Activated CD4-positive, alpha-beta T cell treated with anti-CD3 and anti-CD28 coated beads, Interleukin-2, amount 50 U/mL, for 4 hours (primary cell): ENCODE results near the gene CLCN7.

Source experiments
- DNase-seq, 2 experiments: peaks; one replicate each; pipeline ENCODE4 v3.0.0-alpha.2; 2020

Gene CLCN7

DNA sequence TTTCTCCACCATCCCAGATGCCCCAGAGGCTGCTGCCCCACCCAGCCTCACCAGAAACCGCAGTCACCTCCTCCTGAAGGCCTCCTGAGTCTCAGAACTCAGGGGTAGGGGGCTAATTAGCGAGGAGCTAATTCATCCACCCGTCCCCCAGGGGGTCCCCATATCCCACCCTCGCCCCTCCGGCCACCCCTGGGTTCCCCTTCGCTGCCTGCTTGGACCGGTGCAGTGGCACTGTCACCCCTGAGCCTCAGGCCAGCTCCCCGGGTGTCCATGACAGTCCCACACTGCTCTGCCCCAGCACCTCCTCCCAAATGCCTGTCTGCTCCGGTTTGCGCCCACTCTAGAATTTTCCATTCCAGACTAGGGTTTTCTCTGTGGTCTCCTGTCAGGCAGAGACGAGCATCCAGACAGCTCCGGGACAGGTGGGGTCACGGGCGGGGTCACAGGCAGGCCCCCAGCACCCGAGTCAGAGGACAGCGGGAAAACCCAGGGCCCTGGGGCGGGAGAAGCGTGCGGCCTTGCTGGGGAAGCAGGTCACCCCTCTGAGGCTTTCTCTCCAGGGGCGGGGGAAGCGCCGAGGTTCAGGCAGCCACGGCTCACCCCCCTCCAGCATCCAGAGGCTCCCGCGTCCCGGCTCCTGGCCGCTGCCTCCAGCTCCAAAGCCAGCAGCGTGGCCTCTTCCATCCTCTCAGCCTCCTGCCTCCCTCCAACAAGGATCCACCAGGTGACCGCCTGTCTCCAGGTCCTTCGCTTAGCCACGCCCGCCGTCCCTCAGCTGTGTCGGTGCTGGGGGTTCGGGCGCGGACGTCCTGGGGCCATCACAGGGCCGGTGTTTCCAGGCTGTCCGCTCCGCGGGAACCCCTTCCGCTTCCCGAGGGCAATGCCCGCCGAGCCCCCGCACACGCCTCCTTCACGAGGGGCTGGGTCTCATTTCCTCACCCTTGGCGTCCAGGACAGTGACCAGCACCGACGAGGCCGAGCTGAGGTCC lies 47.1 kb downstream of the CLCN7 start:
- DNase-seq = no peak

DNA sequence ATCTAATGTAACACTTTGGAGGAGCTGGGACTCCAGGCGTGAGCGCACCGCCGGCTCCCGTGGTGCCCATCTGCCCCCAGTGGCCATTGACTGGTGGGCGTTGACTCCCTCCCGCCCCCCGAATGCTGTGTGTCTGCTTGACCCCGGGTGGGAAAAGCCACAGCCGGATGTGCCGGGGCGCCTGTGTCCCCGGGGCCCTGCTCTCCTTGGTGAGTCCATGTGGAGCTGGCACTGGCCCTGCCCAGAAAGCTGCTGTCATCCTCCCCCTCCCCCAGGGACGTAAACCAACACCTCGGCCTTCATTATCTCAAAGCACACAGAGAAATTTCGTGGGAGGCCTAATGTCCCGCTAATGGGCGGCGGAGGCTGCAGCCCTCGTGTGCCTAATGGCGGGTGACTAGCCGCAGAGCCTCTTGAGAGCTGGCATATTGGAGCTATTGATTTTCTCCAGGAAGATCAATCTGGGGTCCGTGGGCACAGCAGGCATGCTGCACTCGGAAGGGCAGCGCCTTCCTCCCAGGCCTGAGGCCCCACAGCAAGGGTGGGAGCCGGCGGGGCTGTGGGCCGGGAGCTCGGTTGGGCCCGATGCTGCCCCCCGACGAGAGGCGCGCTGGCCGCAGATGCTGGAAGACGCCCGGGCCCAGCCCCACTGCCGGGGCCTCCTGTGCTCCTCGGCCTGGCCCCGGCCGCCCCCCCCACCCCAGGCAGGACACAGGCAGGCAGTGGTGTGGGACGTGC lies 47.9 kb downstream of the CLCN7 start:
- no peak for DNase-seq

DNA sequence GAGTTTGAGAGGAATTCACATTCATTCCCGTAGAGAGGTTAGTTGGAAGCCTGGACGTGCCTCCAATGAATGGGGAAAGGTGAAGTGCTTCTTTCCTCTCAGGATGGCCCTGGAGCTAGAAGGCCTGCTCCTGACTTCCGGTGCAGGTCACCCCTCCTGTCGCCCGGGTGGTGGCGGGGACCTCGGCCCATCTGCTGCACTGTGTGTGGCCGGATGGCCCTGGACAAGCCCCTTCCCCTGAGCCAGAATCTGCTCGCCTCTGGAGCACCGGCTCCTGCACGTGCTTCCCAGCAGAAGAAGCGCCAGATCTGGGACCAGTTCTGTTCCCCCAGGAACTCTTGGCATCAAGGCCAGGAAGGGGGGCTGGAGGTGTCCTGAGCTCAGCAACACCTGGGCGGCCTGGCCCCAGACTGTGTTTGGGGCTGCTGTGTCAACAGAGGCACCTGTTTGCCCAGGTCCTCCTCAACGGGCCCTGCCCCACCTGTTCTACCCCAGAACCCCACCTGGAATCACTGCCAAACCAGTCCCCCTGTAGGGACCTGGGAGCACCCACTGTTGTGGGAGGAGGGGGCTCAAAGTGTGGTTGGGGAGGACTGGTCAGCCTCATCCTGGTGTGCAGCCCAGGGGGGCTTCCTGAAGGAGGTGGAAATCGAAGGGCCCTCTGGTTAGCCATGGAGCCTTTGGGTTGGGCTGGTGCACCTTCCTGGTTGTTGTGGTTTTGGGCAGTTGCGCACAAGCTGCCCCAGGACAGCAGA lies 49.0 kb downstream of the CLCN7 start:
- DNase-seq = no peak

DNA sequence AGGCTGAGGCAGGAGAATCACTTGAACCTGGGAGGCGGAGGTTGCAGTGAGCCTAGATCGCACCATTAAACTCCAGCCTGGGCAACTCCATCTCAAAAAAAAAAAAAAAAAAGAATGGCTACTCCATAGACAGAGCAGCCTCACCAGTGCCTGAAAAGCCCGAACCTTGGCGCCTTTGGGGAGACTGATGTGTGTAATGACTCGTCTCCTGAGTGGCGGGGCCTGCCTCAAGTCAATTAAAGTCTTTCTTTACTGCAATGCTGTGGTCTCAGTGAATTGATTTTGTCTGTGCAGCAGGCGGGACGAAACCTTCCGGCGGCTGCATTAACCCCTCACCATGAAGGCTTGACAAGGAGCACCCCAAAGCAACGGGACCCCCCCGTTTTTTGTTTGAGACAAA lies 50.8 kb downstream of the CLCN7 start:
- no peak for DNase-seq

DNA sequence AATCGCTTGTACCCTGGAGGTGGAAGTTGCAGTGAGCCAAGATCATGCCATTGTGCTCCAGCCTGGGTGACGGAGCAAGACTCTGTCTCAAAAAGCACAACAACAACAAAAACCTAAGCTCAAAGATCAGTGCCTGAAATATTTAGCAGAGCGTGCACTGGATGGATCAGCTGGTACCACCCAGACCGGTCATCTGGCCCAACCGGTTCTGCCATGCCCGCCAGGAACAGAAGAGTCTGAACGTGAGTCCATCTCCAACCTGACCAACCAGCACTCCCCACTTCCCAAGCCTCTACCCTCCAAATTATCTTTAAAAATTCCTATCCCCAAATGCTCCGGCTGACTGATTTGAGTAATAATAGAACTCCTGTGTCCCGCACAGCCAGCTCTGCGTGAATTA lies 52.8 kb downstream of the CLCN7 start:
- no peak for DNase-seq

DNA sequence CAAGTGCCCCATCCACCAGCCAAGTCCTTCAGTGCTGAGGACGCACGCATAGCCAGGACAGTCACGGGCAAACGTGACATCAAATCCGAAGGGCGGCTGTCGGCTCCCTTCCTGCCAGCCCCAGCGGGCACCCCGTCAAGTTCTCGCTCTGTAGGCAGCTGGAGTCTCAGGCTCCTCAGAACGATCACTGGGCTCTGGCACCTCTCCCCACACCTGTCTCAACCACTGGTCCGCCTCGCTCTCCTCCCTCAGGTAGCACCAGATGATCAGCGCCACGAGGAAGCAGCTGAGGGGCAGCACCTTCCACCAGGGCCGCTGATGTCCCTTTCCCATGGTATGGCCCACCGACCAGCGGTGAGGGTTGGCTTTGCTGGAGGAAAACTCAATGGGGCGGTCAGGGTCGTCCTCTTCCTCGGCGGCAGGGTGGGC lies 54.7 kb downstream of the CLCN7 start:
- DNase-seq = no peak

DNA sequence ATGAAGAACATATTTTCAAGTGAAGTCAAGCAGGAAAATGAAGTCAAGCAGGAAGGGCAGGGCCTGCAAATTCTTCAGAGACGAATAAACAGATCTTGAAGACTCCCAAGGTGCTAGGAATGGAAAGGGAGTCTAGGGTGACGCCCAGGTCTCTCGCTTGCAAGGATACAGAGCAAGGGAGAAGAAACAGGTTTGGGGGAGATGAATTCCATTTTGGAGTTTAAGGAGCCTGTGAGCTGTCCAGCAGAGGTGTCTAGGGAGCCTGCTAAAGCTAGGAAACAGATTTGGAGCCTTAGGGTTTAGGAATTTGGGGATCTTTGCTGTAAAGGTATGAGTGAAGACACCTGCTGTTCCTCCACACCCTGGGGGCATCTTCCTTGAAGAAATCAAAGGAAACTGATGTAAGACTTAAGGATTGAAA lies 58.3 kb downstream of the CLCN7 start:
- DNase-seq = no peak

DNA sequence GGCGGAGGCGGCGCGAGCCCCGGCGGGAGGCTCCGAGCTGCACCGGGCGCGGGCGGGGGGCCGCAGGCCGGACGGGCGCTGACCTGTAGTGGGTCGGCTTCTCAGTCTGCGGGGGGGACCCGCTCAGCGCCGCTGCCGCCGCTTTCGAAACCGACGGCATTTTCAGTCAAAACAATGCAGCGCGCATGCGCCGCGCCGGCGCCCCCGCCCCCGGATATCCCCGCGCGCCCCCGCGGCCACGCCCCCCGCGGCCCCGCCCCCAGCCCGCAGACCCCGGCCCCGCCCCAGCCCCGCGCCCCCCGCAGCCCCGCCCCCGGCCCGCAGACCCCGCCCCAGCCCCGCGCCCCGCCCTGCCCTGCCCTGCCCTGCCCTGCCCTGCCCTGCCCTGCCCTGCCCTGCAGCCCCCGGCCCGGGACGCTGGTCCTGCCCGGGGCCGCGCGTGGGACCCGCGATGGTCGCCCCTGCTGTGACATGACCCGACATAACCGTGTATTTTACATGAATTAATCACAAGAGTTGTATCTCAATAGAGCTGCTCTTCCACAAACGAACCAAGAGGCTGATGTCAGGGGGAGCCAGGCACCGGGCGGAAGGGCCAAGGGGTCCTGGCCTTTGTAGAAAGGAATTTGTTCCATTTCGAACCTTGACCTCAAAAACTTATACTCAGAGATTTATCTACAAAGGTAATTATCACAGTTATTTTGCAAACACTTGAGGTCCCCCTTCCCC lies 60.1 kb downstream of the CLCN7 start, which contains the start of gene UNKL:
Gene UNKL (minus strand): TSS at position 173 of the 729 bp plus-strand sequence. CDS start 13 bp downstream, at position 160.
- peak; percentile 72 to 75 for DNase-seq

DNA sequence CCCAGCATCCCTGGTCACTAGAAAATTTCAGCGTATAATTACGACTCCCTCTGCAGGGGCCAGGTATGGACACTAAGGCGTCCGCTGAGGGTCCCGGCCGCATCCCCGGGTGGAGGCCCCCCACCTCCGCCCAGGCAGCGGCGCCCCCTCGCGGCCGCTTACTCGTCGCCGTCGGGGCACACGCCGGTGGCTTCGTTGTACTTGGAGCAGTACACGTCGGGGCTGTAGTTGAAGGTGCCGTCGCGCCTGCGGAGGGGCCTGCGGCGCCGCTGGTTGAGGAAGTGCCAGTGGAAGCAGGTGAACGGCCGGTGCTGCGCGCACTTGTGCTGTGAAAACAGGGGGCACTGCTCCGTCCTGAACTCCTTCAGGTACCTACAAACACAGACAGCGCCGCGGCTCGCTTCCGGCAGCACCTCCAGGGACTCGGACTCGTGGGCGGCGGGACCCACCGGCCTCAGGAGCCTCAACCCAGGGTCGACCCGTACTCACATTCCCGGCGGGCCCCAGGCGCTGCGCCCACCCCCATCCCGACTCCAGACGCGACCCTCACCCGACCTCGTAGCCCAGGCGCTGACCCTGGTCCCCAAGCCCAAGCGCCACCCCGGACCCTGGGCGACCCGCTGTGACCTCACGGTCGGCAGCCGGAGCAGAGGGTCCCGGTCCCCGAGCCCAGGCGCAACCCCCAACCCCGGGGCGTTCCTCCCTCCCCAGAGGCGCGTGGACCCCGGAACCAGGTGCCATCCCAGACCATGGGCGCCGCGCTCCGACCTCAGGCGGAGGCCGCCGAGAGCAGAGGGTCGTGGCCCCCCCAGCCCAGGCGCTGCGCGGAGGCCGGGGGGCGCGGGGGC lies 60.9 kb downstream of the CLCN7 start:
- peak; percentile 46 to 49 for DNase-seq

DNA sequence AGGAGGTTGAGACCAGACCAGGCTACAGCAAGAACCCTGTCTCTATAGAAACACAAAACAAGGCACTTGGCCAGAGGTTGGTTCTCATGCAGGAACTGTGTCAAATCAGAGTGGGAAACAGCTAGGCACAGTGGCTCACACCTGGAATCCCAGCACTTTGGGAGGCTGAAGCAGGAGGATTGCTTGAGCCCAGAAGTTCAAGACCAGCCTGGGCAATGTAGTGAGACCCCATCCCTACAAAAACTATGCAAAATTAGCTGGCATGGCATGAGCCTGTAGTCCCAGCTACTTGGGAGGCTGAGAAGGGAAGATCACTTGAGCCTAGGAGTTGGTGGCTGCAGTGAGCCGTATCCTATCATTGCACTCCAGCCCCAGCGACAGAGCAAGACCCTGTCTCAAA lies 62.0 kb downstream of the CLCN7 start:
- no peak for DNase-seq

DNA sequence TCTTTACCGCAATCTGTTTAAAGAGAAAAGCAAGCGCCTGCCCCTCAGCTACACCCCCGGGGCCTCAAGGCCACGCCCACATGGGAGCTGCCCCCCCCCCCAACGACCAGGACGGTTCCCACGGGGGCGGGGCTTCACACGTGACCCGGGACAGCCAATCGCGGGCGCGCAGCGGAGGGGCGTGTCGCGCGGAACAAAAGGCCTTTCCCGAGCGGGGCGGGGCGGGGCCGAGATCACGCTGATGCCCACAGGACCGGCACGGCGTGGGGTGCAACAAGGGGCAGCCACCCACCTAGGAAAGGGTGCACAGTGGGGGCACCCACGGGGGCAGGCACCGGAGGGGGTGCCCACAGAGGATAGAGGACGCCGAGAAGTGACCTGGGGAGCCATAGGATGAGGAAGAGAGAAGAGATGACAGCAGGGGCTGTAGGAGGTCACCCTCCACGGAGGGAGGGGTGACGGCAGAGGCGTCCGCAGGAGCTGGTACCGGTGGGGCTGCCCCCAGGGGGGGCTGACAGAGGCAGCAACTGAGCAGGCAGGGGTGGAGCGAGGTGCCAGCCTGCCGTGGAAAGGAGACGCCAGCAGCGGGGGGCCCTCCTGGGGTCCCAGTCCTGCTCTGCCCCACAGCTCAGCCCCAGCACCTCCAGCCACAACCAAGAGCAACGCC lies 66.5 kb downstream of the CLCN7 start:
- DNase-seq = peak; percentile 94 to 95

DNA sequence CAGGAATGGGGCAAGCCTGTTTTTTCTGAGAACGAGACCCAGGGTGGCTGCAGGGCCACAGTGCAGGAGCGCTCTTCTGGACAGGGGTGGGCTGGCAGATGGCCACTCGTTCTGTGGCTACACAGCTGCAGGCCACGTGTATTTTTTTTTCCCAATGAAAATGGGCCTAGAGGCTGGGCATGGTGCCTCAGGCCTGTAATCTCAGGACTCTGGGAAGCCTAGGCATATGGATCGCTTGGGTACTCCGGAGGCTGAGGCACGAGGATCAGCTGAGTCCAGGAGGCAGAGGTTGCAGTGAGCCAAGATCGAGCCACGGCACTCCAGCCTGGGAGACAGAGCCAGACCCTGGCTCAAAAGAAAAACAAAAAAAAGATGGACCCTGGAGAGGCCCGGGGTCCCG lies 67.1 kb downstream of the CLCN7 start:
- DNase-seq = no peak

DNA sequence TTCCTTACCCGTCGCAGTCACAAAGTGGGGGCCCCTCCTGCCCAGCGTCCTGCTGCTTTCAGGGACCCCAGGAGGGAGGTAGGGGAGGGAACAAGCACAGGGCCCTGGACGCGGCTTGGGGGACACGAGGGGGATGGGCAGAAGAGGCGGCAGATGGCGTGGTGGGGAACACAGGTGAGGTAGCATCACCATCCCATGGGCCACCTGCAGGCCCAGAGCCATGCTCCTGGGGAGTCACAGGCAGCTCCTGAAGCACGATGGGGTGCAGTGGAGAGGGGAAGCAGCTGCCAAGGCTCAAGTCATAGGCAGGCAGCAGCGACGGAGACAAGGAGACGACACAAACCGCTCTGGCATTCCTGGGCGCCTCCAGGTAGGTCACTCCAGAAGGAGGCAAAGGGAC lies 71.1 kb downstream of the CLCN7 start:
- DNase-seq = no peak

DNA sequence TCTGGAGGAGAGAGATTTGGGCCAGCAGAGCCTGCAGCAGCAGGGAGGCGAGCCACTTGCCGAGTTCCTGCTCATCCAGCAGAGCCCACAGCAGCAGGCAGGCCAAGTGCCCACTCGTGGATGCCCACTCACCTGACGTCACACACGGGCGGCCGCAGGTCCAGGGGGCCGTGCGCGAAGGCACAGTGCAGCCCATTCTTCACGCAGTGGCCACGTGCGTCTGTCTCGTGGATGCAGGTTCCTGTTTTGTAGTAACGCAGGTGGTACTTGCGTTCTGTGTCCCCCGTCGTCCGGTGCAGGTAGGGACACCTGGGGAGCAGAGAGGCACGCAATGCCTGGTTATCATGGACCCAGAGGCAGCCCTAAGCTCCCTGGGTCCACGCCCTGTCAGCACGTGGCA lies 71.8 kb downstream of the CLCN7 start:
- no peak for DNase-seq

DNA sequence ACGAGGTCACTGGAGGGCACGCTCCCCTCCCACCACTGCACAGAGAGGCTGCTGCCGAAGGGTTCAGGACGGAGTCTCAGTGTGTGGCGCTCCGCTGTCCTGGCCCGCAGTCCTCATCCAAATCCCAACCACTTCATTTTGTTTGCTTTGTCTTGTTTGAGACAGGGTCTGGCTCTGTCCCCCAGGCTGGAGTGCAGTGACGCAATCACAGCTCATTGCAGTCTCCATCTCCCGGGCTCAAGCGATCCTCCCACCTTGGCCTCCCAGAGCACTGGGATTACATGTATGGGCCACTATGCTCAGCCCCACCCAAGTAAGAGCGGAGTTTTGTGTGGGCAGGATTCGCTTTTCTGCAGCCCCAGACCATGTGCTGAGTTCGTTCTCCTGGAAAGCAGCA lies 73.1 kb downstream of the CLCN7 start:
- no peak for DNase-seq

DNA sequence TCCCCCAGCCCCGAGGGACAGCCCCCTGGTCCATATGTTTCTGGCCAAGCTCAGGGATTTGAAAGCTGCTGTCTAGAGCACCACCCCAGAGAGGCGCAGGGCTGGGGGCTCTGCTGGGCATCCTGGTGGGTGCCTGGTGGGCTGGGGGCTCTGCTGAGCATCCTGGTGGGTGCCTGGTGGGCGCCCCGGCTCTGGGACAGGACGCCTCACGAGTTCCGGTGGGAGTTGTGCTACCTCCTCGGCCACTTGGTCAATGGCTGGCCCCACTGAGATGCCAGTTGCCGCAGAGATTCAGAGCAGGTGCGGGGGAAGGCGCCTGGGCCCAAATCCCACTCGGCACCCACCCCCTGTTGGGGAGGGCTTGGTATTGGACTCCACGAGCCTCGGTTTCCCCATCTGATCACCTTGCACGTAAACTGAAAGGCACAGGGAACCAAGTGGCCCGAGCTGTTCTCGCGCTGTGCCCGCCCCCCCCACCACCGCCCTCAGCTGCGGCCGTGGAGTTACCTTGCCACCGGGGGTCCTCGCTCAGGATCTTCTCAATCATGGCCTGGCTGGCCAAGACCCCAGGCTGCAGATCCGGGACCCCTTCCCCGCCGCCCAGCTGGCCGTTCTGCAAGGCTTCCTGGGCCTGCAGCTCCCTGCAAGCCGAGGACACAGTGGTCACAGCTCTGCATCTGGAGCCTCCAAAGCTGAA lies 73.6 kb downstream of the CLCN7 start:
- DNase-seq = no peak

DNA sequence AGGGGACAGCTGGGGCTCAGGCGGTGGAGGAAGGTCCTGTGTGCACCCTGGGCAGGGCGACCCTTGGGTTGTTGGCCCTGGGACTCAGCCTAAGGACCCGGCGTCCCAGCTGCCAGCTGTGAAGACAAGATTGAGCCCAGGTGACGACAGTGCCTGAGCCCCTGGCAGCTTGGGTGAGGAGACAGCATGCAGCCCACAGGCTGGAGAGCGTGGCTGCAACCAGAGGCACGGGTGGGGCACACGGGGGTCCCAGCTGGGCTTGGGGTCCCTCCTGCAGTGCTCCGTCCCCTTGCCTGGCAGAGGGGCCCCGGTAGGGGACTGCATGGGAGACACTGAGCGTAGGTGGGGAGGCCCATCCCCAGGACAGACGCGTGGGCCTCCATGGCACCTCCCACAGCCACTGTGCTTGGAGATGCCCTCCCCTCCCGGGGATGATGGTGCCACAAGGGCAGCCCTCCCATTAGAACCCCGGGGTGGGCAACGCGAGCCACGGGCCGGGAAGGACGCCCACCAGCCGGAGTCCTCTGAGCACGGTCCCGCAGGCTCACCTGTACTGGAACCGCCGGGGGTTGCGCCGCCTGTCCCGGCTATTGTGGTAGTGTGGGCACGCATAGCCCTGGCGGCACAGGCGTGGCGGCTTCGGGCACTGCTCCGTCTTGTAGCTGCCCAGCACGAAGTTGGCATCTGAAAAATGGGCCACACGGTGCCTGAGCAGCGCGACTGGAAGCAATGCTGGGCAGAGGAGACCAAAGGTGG lies 75.8 kb downstream of the CLCN7 start:
- no peak for DNase-seq

DNA sequence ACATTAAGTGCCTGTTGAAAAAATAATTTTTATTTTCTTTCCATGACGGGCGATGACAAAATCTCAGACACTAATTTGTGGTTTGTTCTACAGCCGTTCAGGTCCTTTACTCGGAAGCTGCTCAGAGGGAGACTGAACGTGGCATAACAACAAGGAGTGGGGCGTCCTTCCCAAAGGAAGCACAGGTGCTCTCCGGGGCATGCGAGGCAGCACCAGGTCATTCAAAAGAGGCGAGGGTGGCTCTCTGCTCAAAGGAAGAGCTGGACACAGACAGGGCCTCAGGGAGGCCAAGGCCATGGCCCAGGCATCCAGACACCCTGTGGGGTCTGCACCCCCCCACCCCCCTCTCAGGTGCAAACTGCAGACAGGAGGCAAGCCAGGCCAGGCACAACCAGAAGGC lies 76.5 kb downstream of the CLCN7 start:
- DNase-seq = no peak

DNA sequence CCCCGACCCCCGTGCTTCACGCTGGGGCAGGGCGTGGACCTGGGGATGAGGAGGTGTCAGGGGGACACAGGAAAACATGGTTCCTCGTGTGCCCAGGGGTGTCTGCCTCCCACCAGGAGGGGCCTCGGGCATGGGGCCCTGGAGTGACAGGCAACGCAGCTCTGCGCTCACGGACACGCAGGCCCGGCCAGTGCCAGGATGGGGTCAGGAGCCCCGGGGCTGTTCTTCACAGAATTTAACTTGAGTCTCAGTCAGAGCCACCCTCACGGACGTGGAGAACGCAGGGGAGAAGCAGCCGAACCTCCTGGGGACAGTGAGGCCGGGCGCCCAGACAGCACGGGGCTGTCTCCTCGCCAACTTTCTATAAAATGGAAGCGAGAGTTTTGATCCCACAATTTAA lies 77.0 kb downstream of the CLCN7 start:
- DNase-seq = no peak
